IMR-90 (cell line): ENCODE results near the gene MPP1. TPM values are rescaled to one million over a fixed set of nuclear protein-coding genes. Genes with fewer than 3 reads are reported as not detected.

Experiments
- ATAC-seq: fragments of 200-7000 bp; cut with Tn5 transposase; 2 replicates; pipeline ENCODE4 v1.9.1; 2020; ENCODE audit warnings: low read depth, mild to moderate bottlenecking, moderate library complexity
- BruUV-seq: library from RNA; stranded (reverse); fragments of 400-500 nt; replicated peaks from 2 replicates; lab custom pipeline; 2021; lab: Mats Ljungman, UMichigan
- CTCF ChIA-PET: fragments of 300-600 bp; formaldehyde crosslinking; extraction: SDS; loops from one replicate; lab custom pipeline; 2021; ENCODE audit warnings: antibody characterized with exemption; lab: Yijun Ruan, JAX
- POLR2A ChIA-PET: fragments of 300-600 bp; sonication (Branson Sonifier 250); formaldehyde crosslinking; loops from one replicate; lab custom pipeline; 2022; ENCODE audit warnings: antibody characterized with exemption; ENCODE audit not compliant: unreplicated experiment; lab: Charles Lee
- DNase-seq: peaks from one replicate; pipeline ENCODE4 v3.0.0; 2013
- H2AFZ ChIP-seq: replicated peaks from 2 replicates; pipeline ENCODE3; 2013; ENCODE audit warnings: low read length, mild to moderate bottlenecking; ENCODE audit not compliant: poor library complexity
- H2AK5ac ChIP-seq: 2 replicates; pipeline ENCODE4 v1.6.1; 2013; ENCODE audit warnings: low read depth, low read length, inconsistent platforms
- H2AK9ac ChIP-seq: replicated peaks from 2 replicates; pipeline ENCODE3; 2013; ENCODE audit warnings: mild to moderate bottlenecking, low read depth, low read length, moderate library complexity; ENCODE audit not compliant: poor library complexity
- H2BK120ac ChIP-seq: 2 replicates; pipeline ENCODE4 v1.6.1; 2013; ENCODE audit warnings: low read depth, low read length, inconsistent platforms
- H2BK15ac ChIP-seq: 3 replicates; pipeline ENCODE4 v1.6.1; 2013; ENCODE audit warnings: low read depth, low read length, inconsistent platforms
- H2BK20ac ChIP-seq: 2 replicates; pipeline ENCODE4 v1.6.1; 2013; ENCODE audit warnings: low read depth, mild to moderate bottlenecking, inconsistent platforms, low read length, moderate library complexity
- H2BK5ac ChIP-seq: 2 replicates; pipeline ENCODE4 v1.6.1; 2013; ENCODE audit warnings: mild to moderate bottlenecking, low read depth, low read length, inconsistent platforms; ENCODE audit not compliant: poor library complexity, severe bottlenecking
- H3K14ac ChIP-seq: replicated peaks from 2 replicates; pipeline ENCODE4 v1.6.1; 2013; ENCODE audit warnings: low read depth, low read length, inconsistent platforms
- H3K18ac ChIP-seq: 2 replicates; pipeline ENCODE4 v1.6.1; 2013; ENCODE audit warnings: low read depth, low read length, control low read depth
- H3K23ac ChIP-seq: 2 replicates; pipeline ENCODE4 v1.6.1; 2013; ENCODE audit warnings: low read depth, low read length, inconsistent platforms
- H3K27ac ChIP-seq: 2 replicates; pipeline ENCODE4 v1.5.1; 2013; ENCODE audit warnings: mild to moderate bottlenecking, control low read depth, low read length; ENCODE audit not compliant: insufficient read depth
- H3K27me3 ChIP-seq: 2 replicates; pipeline ENCODE4 v1.6.1; 2013; ENCODE audit warnings: low read length; ENCODE audit not compliant: control insufficient read depth, insufficient read depth
- H3K36me3 ChIP-seq: 2 replicates; pipeline ENCODE4 v1.6.1; 2013; ENCODE audit warnings: low read length, mixed read lengths; ENCODE audit not compliant: control insufficient read depth, insufficient read depth
- H3K4ac ChIP-seq: 2 replicates; pipeline ENCODE4 v1.6.1; 2013; ENCODE audit warnings: low read depth, low read length, inconsistent platforms
- H3K4me1 ChIP-seq: 2 replicates; pipeline ENCODE4 v1.6.1; 2013; ENCODE audit warnings: low read length, mixed read lengths; ENCODE audit not compliant: control insufficient read depth, insufficient read depth
- H3K4me2 ChIP-seq: 2 replicates; pipeline ENCODE4 v1.6.1; 2013; ENCODE audit warnings: low read depth, mild to moderate bottlenecking, control low read depth, low read length, moderate library complexity
- H3K4me3 ChIP-seq: 2 replicates; pipeline ENCODE4 v1.5.1; 2013; ENCODE audit warnings: low read depth, mild to moderate bottlenecking, control low read depth, low read length, moderate library complexity; ENCODE audit not compliant: insufficient read depth
- H3K56ac ChIP-seq: 2 replicates; pipeline ENCODE4 v1.6.1; 2013; ENCODE audit warnings: low read length, inconsistent platforms; ENCODE audit not compliant: insufficient read depth; ENCODE audit errors: extremely low read depth
- H3K79me1 ChIP-seq, 2 experiments: 2 replicates each; pipeline ENCODE4 v1.6.1; 2013; ENCODE audit warnings: low read length in 2 of 2, inconsistent platforms in 1 of 2, low read depth in 1 of 2
- H3K9ac ChIP-seq: 2 replicates; pipeline ENCODE4 v1.6.1; 2013; ENCODE audit warnings: low read depth, low read length, control low read depth
- H3K9me1 ChIP-seq: 2 replicates; pipeline ENCODE4 v1.6.1; 2013; ENCODE audit warnings: low read length, inconsistent platforms; ENCODE audit not compliant: insufficient read depth
- H3K9me3 ChIP-seq: 2 replicates; pipeline ENCODE4 v1.6.1; 2013; ENCODE audit warnings: low read length; ENCODE audit not compliant: control insufficient read depth, insufficient read depth
- H4K20me1 ChIP-seq: 2 replicates; pipeline ENCODE4 v1.6.1; 2013; ENCODE audit warnings: low read length, inconsistent platforms; ENCODE audit not compliant: insufficient read depth
- H4K5ac ChIP-seq: 2 replicates; pipeline ENCODE4 v1.6.1; 2013; ENCODE audit warnings: mild to moderate bottlenecking, low read depth, low read length, control low read depth
- H4K8ac ChIP-seq, 2 experiments: 2 replicates each; pipeline ENCODE4 v1.6.1; 2013; ENCODE audit warnings: low read depth in 2 of 2, low read length in 2 of 2, control low read depth in 1 of 2, inconsistent platforms in 1 of 2
- H4K91ac ChIP-seq: 2 replicates; pipeline ENCODE4 v1.6.1; 2013; ENCODE audit warnings: low read depth, low read length, inconsistent platforms; ENCODE audit not compliant: insufficient read depth
- CTCF ChIP-seq: conservative IDR thresholded peaks from 2 replicates; pipeline ENCODE4 v1.5.1; 2012; ENCODE audit warnings: mild to moderate bottlenecking, low read depth, low read length, improper control_type of control experiment
- MAFK ChIP-seq: IDR thresholded peaks from 2 replicates; pipeline ENCODE4 v1.6.1; 2012; ENCODE audit warnings: low read depth, low read length, improper control_type of control experiment
- MAZ ChIP-seq: IDR thresholded peaks from 2 replicates; pipeline ENCODE4 v1.6.1; 2012; ENCODE audit warnings: low read depth, mild to moderate bottlenecking, low read length, improper control_type of control experiment, moderate library complexity, borderline replicate concordance
- MXI1 ChIP-seq: IDR thresholded peaks from 2 replicates; pipeline ENCODE4 v1.6.1; 2012; ENCODE audit warnings: low read depth, mild to moderate bottlenecking, low read length, moderate library complexity, borderline replicate concordance
- RAD21 ChIP-seq: IDR thresholded peaks from 2 replicates; pipeline ENCODE4 v1.6.1; 2012; ENCODE audit warnings: low read length, improper control_type of control experiment
- SMC3 ChIP-seq: fragments of 150-350 bp; IDR thresholded peaks from 2 replicates; pipeline ENCODE4 v1.6.1; 2016; ENCODE audit warnings: low read depth, mild to moderate bottlenecking, antibody characterized with exemption, low read length, moderate library complexity
- WGBS, 2 experiments: methylation state at CpG; one replicate each; pipeline versions ENCODE4 v1.1.5 to v1.1.7; 2013; ENCODE audit warnings: missing lambda C conversion rate in 2 of 2; ENCODE audit not compliant: insufficient read length in 1 of 2; ENCODE audit errors: extremely low coverage in 2 of 2; 5-methylcytosine and 5-hydroxymethylcytosine counted together
- dilution Hi-C: fragments of 300-500 bp; cut with HindIII; formaldehyde crosslinking; loops from one replicate; pipeline ENCODE4 v1.14.3; 2018; ENCODE audit warnings: low sequenced_read_pairs; ENCODE audit not compliant: unreplicated experiment
- in situ Hi-C: fragments of 300-500 bp; cut with MboI; formaldehyde crosslinking; loops from 3 replicates; pipeline ENCODE4 v1.14.3; 2019; ENCODE audit warnings: low sequenced_read_pairs, inconsistent platforms, mixed read lengths
- intact Hi-C: fragments of 100-400 bp; cut with micrococcal nuclease; formaldehyde crosslinking; loops from 2 replicates; pipeline ENCODE4 v1.10.0; 2022
- polyA plus RNA-seq, 3 experiments: library from polyadenylated mRNA; depleted of rRNA; stranded (reverse); fragments of >200 nt; gene quantifications; 2 replicates each; pipeline ENCODE4 v1.2.3, GENCODE V29; 2012; ENCODE audit warnings: low replicate concordance in 1 of 3
- total RNA-seq: library from RNA; depleted of rRNA; stranded (reverse); fragments of >200 nt; gene quantifications from 2 replicates; pipeline ENCODE4 v1.2.3, GENCODE V29; 2012

Gene MPP1
- total and polyA plus RNA-seq, 2 of the 4 experiments (the other 2 are of a cell fraction) = 35.2 to 43.0 TPM

GRCh38 chrX:154748712-154749339 is 56.5 kb downstream of the MPP1 start:
- Histone ChIP-seq H2BK15ac (no peak overlapping the region), H3K14ac (no peak overlapping the region), H3K4me3 (no peak overlapping the region), H3K27ac (no peak overlapping the region), H4K8ac (no peak overlapping the region), H3K18ac (no peak overlapping the region), H3K4ac (no peak overlapping the region), H3K56ac (peak overlapping the region; percentile 17; the same call in 1 of the 2 replicates), H3K79me1 (no peaks in the 10 kb centered on the region; a peak in 1 of 4 replicates), H4K91ac (no peak overlapping the region; the same call in 1 of the 2 replicates), H2BK5ac (no peak overlapping the region), H2AK5ac (no peak overlapping the region), H3K4me1 (no peaks in the 10 kb centered on the region), H4K20me1 (no peaks in the 10 kb centered on the region), H2AFZ (no peak overlapping the region), H3K9me1 (no peaks in the 10 kb centered on the region), H3K9ac (peak overlapping the region; percentile 46; the same call in 1 of the 2 replicates), H3K36me3 (no peaks in the 10 kb centered on the region), H2BK20ac (no peak overlapping the region), H4K5ac (no peak overlapping the region), H3K27me3 (peaks cover 2% of the 10 kb centered on the region), H3K4me2 (peak overlapping the region; percentile 39; the same call in 1 of the 2 replicates), H2BK120ac (no peak overlapping the region), H3K23ac (no peak overlapping the region), H3K9me3 (no peaks in the 10 kb centered on the region), H2AK9ac (no peak overlapping the region)
- intact Hi-C loops = loop anchor here (1.0 kb wide), 1 partner anchor 92 kb away; no protein-coding TSS in a partner anchor
- dilution Hi-C loops = no loop called here
- BruUV-seq = no TSS peak
- peak; percentile 71 for ATAC-seq
- in situ Hi-C loops = loop anchor here (25.0 kb wide), 1 partner anchor 162 kb away; the partner anchor contains the start of gene CTAG1A
- TF ChIP-seq SMC3 (peak; percentile 88), MAZ (no peak), CTCF (peak; percentile 83), MAFK (no peak), RAD21 (peak; percentile 86), MXI1 (no peak)
- ChIA-PET CTCF (interaction anchor here (0.8 to 1.8 kb wide), 13 partner anchors 11 to 103 kb away, joined by 3 to 8 read pairs (median 3); partner anchors contain the start of gene DKC1), POLR2A (no interaction called here)
- DNase-seq = peak; percentile 50
- WGBS, 2 experiments = no CpG with 5 or more reads among the region's 11 CpGs
